GM23338 (cell line): Measurements from ENCODE around the gene WDR20. TPM values are rescaled to one million over a fixed set of nuclear protein-coding genes. Genes with fewer than 3 reads are reported as not detected.

Experiments
- ATAC-seq: fragments of 200-7000 bp; cut with Tn5 transposase; 3 replicates; pipeline ENCODE4 v1.9.1; 2020
- DNase-seq: peaks from one replicate; pipeline ENCODE4 v3.0.0-alpha.2; 2015; ENCODE audit warnings: low spot score
- H2AFZ ChIP-seq: fragments of 200-600 bp; sonication (generic); 2 replicates; pipeline ENCODE4 v1.8.0; 2016; ENCODE audit warnings: antibody characterized with exemption, mild to moderate bottlenecking, moderate library complexity
- H3F3A ChIP-seq: fragments of 200-600 bp; sonication (generic); replicated peaks from 2 replicates; pipeline ENCODE4 v1.8.0; 2017; ENCODE audit warnings: antibody characterized with exemption, mixed run types, low read depth
- H3K27ac ChIP-seq: fragments of 200-600 bp; sonication (generic); 2 replicates; pipeline ENCODE4 v1.6.1; 2016; ENCODE audit warnings: low read depth
- H3K27me3 ChIP-seq: fragments of 200-600 bp; sonication (generic); 2 replicates; pipeline ENCODE4 v1.8.0; 2016; ENCODE audit warnings: mild to moderate bottlenecking, mixed run types, moderate library complexity; ENCODE audit not compliant: insufficient read depth
- H3K36me3 ChIP-seq: fragments of 200-600 bp; sonication (generic); 2 replicates; pipeline ENCODE4 v1.8.0; 2016; ENCODE audit warnings: mild to moderate bottlenecking; ENCODE audit not compliant: insufficient read depth
- H3K4me1 ChIP-seq: fragments of 200-600 bp; sonication (generic); 2 replicates; pipeline ENCODE4 v1.8.0; 2016; ENCODE audit warnings: mild to moderate bottlenecking, moderate library complexity; ENCODE audit not compliant: insufficient read depth
- H3K4me2 ChIP-seq: fragments of 200-600 bp; sonication (generic); 2 replicates; pipeline ENCODE4 v1.7.1; 2017; ENCODE audit warnings: mixed run types
- H3K4me3 ChIP-seq: fragments of 200-600 bp; sonication (generic); 2 replicates; pipeline ENCODE4 v1.6.1; 2016; ENCODE audit warnings: mixed run types
- H3K79me2 ChIP-seq: fragments of 200-600 bp; sonication (generic); replicated peaks from 2 replicates; pipeline ENCODE4 v1.8.0; 2017; ENCODE audit warnings: mild to moderate bottlenecking; ENCODE audit not compliant: insufficient read depth
- H3K9me2 ChIP-seq: fragments of 200-600 bp; sonication (generic); 2 replicates; pipeline ENCODE4 v1.8.0; 2017; ENCODE audit not compliant: insufficient read depth
- H4K20me1 ChIP-seq: fragments of 200-600 bp; sonication (generic); replicated peaks from 2 replicates; pipeline ENCODE4 v1.8.0; 2017; ENCODE audit warnings: mild to moderate bottlenecking; ENCODE audit not compliant: insufficient read depth
- H3K27ac Mint-ChIP-seq: 2 replicates; pipeline ENCODE4 v1.8.0; 2020; ENCODE audit warnings: inconsistent platforms, mild to moderate bottlenecking, moderate library complexity, mixed read lengths
- H3K27me3 Mint-ChIP-seq: 3 replicates; pipeline ENCODE4 v1.8.0; 2022; ENCODE audit warnings: low read depth, mild to moderate bottlenecking, moderate library complexity, mixed read lengths, inconsistent platforms; ENCODE audit not compliant: insufficient read depth, poor library complexity
- H3K36me3 Mint-ChIP-seq: 3 replicates; pipeline ENCODE4 v1.8.0; 2021; ENCODE audit warnings: low read depth, mild to moderate bottlenecking, inconsistent platforms, moderate library complexity, mixed read lengths
- H3K4me1 Mint-ChIP-seq: 3 replicates; pipeline ENCODE4 v1.8.0; 2020; ENCODE audit warnings: mild to moderate bottlenecking, inconsistent platforms, mixed read lengths
- H3K4me3 Mint-ChIP-seq: 3 replicates; pipeline ENCODE4 v1.8.0; 2021; ENCODE audit warnings: moderate library complexity, mild to moderate bottlenecking, inconsistent platforms, mixed read lengths
- H3K9me3 Mint-ChIP-seq: 3 replicates; pipeline ENCODE4 v1.8.0; 2020; ENCODE audit warnings: moderate library complexity, mild to moderate bottlenecking, inconsistent platforms, mixed read lengths
- CTCF ChIP-seq, 2 experiments: fragments of 200-600 bp in 1 of 2; sonication (generic) in 1 of 2; conservative IDR thresholded peaks; 2 replicates each; pipeline versions ENCODE4 v1.5.1 to v1.6.1; 2016 to 2017; ENCODE audit warnings: antibody characterized with exemption in 2 of 2, low read depth in 2 of 2, mild to moderate bottlenecking in 2 of 2, moderate library complexity in 1 of 2
- JUNB ChIP-seq: IDR thresholded peaks from one replicate; pipeline ENCODE4 v1.6.1; 2016; ENCODE audit warnings: antibody characterized with exemption; ENCODE audit not compliant: unreplicated experiment
- ZNF462 ChIP-seq: fragments of 250-450 bp; sonication (Bioruptor Pico); IDR thresholded peaks from 2 replicates; pipeline ENCODE4 v1.5.0; 2020; ENCODE audit warnings: mild to moderate bottlenecking, moderate library complexity
- polyA plus RNA-seq: library from polyadenylated mRNA; unstranded; fragments of >200 nt; fragmentation: Nextera tagmentation; extraction: Ambion mirVana; gene quantifications from 2 replicates; pipeline ENCODE4 v1.2.1, GENCODE V29; 2016
- total RNA-seq: library from RNA; depleted of rRNA; stranded (reverse); fragments of >200 nt; shearing (Covaris generic); gene quantifications from 2 replicates; pipeline ENCODE4 v1.2.3, GENCODE V29; 2014

WDR20 gene
- total and polyA plus RNA-seq, 2 experiments from 2014 or later, result 17.9 to 21.0 TPM

DNA sequence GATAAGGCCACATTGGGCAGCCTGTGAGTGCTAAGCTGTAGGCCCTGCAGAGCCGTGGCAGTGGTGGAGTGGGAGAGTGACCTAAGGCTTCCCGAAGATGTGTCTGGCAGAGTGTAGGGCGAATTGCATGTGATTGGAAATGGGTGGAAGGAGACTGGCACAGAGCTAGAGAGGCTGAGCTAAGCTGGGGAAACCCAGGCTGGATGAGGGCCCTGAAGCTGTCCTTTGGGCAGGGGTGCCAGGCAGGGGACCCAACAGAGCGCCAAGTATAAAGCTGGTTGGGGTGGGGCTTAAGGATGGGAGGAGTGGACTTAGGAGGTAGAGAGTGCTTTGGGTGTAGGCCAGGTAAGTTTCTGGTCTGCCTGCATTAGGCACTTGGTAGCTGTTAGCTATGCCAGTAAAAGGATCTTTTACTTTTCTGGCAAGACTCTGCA, 47.9 kb downstream of the WDR20 start:
- Histone ChIP-seq H2AFZ (no peak overlapping the region), H3K4me3 (no peak overlapping the region), H4K20me1 (peaks cover 15% of the 10 kb centered on the region; the same call in 1 of the 2 replicates), H3K9me2 (no peaks in the 10 kb centered on the region), H3K27me3 (no peaks in the 10 kb centered on the region), H3K4me2 (no peak overlapping the region), H3F3A (no peaks in the 10 kb centered on the region), H3K27ac (peak overlapping the region; percentile 74), H3K4me1 (peaks cover 29% of the 10 kb centered on the region), H3K36me3 (no peaks in the 10 kb centered on the region), H3K79me2 (peaks cover 97% of the 10 kb centered on the region)
- H3K27ac Mint-ChIP-seq, result peak overlapping the region; percentile 62
- H3K36me3 Mint-ChIP-seq, result no peaks in the 10 kb centered on the region
- H3K27me3 Mint-ChIP-seq, result peaks cover 6% of the 10 kb centered on the region
- no peak overlapping the region for H3K4me3 Mint-ChIP-seq
- ATAC-seq (peak; percentile 28), DNase-seq (no peak)
- H3K4me1 Mint-ChIP-seq, result peaks cover 40% of the 10 kb centered on the region
- TF ChIP-seq CTCF (conservative IDR thresholded peaks at IDR 0.05; ENCODE audit: low read depth in 2 of 2), result no peak
- TF ChIP-seq JUNB, result no peak
- no peak for TF ChIP-seq ZNF462
- no peaks in the 10 kb centered on the region for H3K9me3 Mint-ChIP-seq

DNA sequence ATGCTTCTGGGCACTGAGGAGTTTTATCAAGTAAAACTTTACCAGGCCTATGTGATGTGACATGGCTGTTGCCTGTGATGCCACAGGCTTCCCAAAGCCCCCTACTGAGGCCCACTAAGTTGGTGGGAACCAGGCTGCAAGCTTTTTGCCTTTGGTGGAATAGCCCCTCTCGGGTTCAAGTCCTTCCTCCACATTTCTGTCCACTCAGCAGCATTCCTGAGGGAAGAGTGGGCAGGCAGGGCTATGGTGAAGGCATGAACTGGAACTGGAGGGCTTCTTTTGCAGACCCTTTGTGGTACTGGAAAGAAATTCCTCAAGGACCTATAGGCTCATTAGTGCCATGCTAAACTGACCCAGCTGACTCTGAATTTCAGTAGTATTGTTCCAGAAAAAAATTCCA, 48.5 kb downstream of the WDR20 start:
- H3K4me2 ChIP-seq, result no peak overlapping the region
- H3K4me1 ChIP-seq, result peaks cover 34% of the 10 kb centered on the region
- H3K79me2 ChIP-seq, result peaks cover 98% of the 10 kb centered on the region
- Mint-ChIP-seq H3K36me3 (no peaks in the 10 kb centered on the region), H3K4me3 (no peak overlapping the region), H3K27me3 (peaks cover 6% of the 10 kb centered on the region), H3K9me3 (no peaks in the 10 kb centered on the region), H3K27ac (no peak overlapping the region), H3K4me1 (peaks cover 43% of the 10 kb centered on the region)
- H3K4me3 ChIP-seq, result no peak overlapping the region
- no peaks in the 10 kb centered on the region for H3K9me2 ChIP-seq
- DNase-seq (no peak), ATAC-seq (no peak)
- no peaks in the 10 kb centered on the region for H3F3A ChIP-seq
- no peak overlapping the region for H2AFZ ChIP-seq
- no peaks in the 10 kb centered on the region for H3K36me3 ChIP-seq
- peak overlapping the region; percentile 74; the same call in 1 of the 2 replicates for H3K27ac ChIP-seq
- peaks cover 18% of the 10 kb centered on the region; the same call in 1 of the 2 replicates for H4K20me1 ChIP-seq
- no peaks in the 10 kb centered on the region for H3K27me3 ChIP-seq
- no peak for TF ChIP-seq ZNF462
